Endometrial microvascular endothelial cells (primary cell): ENCODE results near the gene TSPAN10. TPM values are rescaled to one million over a fixed set of nuclear protein-coding genes. Genes with fewer than 3 reads are reported as not detected.
"Not testable (repeated sequence)": the region's sequence is repeated elsewhere in the genome, so short reads cannot be mapped to it uniquely, and the experiment has no call there.

Source experiments
- in situ Hi-C: cut with HindIII; loops from 2 replicates; pipeline ENCODE4 v1.10.0; 2017; ENCODE audit warnings: low sequenced_read_pairs, low pct_unique_long_range_greater_than_20kb; ENCODE audit errors: inconsistent ontology term
- total RNA-seq: library from RNA; depleted of rRNA; stranded (reverse); fragments of >200 nt; gene quantifications from one replicate; pipeline ENCODE4 v1.2.3, GENCODE V29; 2015; ENCODE audit errors: inconsistent ontology term

Gene TSPAN10
- not detected for total RNA-seq

DNA sequence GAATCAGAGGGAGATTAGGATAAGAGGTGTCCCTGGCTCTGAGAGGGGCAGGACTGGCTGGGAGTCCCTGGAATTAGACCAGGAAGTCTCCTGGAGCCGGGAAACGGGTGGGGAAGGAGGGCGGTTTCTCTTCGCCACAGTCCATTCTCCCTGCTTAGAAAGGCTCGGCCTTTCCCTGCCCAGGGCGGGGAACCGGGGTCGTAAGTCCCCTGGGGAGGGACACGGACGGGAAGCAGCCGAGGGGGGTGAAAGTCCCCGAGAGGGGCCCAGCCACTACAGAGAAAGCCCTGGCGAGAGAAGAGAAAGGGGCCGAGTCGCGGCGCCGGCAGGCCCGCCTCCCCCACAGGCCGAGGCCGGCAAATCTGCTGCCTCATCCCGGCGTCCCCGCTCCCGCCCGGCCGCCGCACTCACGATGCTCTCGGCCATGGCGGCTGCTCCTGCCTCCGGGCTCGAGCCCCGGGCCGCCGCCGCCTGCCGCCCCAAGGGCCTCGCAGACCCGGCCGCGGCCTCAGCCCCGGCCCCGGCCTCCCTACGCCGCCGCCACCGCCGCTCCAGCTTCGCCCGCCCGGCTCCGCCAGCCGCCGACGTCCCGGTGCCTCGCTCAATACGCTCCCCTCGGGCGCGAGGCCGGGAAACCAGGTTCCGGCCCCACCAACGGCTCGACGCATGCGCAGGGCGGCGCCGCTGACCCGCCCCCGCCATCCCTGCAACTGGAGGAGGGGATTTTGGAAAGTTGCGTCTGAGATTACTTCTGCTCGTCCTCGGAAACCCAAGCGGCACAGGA lies at the start of gene TSPAN10, which contains the start of gene NPLOC4:
Gene TSPAN10 (plus strand): TSS at position 692 of the 784 bp plus-strand sequence. CDS start 5,217 bp downstream, outside the sequence.
Gene NPLOC4 (minus strand): TSS at position 608 of the 784 bp plus-strand sequence. CDS start 182 bp downstream, at position 426.
- in situ Hi-C loops, result no loop called here

DNA sequence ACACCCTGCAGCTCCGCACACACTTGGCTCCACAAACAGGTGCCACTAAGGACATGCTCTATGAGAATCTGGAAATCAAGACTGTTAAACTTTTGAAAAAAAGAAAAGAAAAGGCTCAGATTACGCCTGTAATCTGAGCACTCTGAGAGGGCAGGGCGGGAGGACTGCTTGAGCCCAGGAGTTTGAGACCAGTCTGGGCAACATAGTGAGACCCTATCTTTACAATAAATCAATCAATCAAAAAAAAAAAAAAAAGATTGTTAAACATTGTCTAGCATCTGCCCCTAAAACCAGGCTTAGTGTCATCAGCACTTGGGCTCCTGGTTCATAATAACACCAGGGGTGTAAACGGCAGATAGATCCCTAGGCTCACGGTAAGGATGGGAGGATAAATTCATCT lies 47.4 kb upstream of the TSPAN10 start:
- in situ Hi-C loops, result no loop called here

DNA sequence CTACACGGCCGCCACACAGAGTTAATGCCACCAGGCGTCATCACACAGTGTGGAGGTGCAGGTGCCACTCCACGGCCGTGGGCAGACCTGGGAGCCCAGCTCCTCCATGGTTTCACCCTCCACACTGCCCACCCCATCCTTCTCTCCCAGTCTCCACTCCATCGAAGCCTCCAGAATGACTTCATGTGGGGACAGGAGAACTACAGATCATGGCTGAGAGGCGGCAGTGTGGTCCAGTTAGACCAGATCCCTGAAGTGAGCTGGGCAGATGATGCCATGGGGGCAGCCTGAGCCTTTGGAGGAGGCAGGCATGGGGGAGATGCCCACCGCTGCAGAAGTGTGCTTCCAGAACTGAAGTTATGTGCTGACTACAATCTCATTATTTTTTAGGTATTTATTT lies 46.9 kb upstream of the TSPAN10 start:
- in situ Hi-C loops, result no loop called here

DNA sequence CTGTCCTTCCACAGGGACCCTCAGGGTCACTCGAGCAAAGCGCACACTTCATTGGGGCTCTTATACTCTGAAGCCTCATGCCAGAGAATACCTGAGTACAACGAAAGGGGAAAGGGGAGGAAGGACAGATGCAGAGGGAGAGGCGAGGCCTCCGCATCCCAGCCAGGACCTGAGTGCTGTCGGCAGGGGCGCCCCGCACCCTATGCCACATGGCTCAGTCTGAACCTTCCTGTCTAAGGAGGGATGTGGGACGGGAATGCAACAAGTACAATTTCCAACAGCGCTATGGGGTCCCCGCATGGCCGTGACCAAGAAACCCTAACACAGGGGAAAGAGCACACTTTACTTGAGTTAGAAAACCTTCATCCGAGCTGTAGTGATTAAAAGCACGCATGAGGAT lies 45.0 kb upstream of the TSPAN10 start:
- in situ Hi-C loops, result no loop called here

DNA sequence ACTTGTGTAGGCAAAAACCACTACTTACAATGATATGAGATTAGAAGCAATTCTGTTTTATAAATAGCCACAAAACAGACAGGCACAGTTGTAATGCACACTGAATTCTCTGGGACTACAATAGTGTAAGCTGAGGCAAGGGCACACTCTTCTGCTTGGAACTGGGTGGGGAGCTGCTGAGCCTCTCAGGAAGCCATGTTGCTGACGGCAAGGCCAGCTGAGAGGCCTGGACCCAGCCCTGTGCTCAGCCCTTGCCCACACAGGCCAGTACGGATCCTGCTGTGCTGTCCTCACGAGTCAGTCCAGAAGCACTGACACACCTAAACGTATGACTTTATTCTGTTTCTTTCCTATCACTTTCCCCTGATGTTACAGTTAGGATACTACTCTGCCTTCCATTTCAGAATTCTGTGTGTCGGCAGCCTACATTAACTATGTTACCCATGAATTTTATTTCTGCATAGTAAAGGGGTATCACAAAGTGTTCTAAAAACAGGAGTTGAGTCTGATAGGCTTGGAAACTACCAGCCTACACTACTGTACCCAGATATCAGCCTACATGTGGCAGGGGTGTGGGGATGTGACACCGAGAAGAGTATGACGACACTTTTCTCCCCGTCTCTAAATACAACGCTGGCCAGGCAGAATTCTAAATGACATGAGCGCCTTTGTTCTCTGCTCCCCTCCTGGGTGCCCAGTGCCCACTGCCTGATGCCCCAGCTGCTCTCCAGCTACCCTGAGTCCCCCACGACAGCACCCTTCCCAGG lies 43.7 kb upstream of the TSPAN10 start:
- in situ Hi-C loops, result no loop called here

DNA sequence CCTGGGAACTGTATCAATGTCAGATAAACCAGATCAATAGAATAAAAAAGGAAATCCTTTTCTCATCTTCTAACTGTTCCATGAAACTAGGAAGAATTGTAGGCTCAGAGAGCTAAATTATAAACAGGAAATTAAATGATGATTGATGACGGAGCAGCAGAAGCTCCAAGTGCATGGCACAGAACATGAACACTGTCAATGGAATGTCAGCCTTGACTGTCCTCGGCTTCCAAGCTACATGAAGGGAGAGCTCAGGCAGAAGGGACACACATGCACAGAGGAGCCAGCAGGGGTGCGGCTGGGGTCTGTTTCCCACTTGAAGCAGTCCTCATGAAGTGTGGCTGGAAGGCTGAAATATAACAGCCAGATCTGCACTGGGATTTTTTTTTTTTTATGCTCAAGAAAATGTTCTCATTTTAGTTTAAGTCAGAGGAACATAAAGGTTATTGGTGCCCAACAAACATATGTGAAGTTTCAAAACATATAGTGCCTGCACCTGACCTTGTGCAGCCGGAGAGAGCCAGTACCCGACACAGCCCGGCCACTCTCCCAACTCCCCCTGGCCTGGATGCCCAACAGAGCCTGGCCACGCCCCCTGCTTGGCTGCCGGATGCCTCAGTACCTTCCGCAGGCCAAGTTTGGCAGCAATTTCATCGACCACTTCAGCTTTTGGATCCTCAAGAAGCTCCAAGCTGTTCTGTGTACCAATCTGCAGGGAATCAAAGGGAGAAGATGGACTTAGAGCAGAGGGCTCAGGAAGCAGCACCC lies 37.1 kb upstream of the TSPAN10 start:
- in situ Hi-C loops, result no loop called here

DNA sequence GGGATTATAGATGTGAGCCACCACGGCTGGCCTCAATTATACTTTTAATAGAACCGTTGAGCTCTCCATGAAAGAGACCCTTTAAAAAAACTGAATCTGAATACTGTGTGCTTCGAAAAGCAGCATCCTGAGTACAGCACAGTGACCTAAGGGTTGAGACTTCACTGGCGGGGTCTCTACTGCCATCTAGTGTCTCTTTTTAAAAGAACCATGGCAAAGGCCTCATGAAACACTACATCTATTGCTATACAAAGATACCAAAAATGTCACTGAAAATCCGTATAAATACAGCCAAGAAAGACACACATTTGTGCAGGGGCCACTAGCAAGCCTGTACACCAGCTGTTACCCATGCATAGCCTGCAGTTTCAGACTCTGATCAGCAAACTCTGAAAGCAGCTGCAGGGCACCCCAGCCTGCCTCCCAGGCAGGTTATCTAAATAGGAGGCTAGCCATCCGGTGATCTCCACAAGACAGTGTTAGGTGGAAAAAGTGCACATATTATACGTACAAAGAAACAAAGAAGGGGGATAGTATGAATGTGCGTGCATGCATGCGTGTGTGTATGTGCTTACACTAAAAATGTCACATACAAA lies 35.4 kb upstream of the TSPAN10 start:
- in situ Hi-C loops, result no loop called here

DNA sequence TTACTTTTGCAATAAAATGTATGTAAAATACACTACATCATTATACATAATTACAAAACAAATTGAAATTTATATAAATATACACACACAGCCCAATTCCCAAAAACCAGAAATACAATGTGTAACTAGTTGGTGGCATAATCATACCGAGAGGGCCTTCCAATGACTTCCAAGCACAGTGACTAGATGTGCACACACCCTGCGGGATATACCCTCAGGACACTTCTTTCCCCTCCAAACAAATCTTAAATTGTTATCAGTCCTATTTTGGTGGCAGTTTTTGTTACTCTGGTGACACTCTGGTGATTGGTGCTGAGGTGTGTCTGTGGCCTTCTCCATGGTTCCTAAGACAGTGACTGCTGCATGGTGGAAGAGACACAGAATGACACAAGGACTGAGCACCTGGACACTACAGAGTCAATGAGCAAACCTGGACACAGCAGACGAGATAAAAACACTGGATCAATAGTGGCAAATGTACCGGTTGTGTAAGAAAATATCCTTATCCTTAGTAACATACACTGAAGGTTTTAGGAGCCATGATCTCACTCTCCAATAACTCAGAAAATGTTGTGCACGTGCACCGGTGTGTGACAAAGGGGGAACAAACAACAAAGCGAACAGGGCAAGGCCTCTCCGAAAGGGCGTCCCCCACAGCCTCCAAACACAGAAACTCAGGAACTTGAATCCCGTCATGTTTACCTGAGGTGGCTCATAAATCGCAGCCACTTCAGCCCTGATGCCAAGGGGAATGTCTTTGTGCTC lies 33.0 kb upstream of the TSPAN10 start:
- in situ Hi-C loops, result no loop called here

DNA sequence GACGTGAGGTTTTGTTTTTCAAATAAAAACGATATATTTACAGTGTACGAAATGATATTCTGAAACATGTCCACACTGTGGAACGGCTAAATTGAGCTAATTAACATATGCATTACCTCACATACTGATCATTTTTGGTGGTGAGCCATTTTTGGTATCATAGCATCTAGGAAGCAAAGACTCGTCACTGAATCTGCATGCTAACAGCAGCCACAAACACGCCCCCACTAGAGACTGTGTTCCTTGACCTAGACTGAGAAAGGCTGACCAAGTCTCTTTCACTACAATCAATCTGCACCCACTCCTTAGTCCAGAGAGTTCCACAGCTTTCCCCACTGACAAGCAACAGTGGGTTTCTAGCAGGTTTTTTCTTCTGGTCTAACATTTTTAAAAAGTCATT lies 29.6 kb upstream of the TSPAN10 start:
- in situ Hi-C loops, result no loop called here

DNA sequence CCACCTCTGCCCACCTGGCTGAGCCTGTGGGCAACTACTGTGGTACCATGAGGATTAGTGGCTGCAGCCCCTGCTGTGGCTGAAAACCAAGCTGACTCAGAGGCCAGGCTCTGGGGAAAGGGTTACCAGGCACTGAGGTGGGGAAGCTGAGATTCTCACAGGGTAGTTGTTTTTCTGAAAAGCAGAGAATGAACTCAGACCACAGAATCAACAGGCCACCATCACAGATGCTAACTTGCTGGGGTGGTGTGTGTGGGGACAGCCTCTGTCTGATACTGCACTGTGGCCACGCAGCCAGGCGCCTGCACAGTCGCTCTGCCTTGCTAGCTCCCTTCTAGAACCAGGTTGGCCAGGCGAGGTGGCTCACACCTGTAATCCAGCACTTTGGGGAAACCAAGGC lies 28.9 kb upstream of the TSPAN10 start:
- in situ Hi-C loops, result no loop called here

DNA sequence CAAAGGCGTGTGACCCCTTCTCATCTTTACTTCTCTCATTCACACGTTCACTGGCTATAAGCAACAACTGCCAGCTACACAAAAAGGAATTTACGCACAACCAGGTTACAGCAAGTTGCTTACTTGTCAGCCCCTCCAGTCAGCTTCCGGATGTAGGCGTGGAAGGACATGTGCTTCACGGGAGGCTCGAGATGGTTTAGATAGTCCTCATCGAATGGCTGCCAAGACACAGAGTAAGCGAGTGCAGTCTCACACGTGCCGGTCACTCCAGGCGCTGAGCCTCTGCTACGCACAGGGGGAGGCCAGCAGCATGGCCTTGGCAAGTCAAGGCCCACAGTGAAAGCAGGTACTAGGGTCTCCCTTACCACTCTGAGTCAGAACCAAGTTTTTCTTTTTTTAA lies 28.4 kb upstream of the TSPAN10 start:
- in situ Hi-C loops, result no loop called here

DNA sequence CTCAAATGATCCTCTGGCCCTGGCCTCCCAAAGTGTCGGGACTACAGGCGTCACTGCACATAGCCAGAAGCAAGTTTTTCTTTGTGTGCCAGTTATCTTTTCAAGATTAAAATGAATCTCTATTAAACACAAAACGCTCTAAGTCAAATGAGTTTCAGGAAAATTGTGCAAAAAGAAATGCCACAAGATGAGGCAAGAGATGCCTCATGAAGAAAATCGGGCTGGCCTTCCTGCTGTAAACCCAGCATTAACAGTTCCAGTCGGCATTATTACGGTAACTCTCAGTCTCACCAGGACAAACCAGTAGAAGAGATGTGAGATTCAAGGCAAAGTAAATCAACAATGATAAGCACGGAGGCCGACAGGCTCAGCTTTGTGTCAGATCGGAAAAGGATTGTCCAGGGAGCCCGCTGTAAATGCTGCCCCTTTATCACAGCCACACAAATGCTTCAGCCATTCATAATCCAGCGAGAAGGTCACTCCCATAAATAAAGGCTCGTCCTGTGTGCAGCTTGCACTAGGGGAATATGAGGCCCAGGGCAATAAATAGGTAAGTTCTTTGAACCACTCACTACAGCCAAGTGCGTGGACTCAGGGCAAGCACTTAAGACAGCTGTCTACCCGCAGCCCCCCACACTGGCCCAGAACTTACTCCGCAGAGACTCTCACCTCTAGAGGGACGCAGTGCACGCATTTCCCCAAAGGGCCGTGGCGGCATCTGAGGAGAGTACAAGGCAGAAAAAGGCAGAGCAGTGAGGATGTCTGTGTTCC lies 27.3 kb upstream of the TSPAN10 start:
- in situ Hi-C loops, result no loop called here

DNA sequence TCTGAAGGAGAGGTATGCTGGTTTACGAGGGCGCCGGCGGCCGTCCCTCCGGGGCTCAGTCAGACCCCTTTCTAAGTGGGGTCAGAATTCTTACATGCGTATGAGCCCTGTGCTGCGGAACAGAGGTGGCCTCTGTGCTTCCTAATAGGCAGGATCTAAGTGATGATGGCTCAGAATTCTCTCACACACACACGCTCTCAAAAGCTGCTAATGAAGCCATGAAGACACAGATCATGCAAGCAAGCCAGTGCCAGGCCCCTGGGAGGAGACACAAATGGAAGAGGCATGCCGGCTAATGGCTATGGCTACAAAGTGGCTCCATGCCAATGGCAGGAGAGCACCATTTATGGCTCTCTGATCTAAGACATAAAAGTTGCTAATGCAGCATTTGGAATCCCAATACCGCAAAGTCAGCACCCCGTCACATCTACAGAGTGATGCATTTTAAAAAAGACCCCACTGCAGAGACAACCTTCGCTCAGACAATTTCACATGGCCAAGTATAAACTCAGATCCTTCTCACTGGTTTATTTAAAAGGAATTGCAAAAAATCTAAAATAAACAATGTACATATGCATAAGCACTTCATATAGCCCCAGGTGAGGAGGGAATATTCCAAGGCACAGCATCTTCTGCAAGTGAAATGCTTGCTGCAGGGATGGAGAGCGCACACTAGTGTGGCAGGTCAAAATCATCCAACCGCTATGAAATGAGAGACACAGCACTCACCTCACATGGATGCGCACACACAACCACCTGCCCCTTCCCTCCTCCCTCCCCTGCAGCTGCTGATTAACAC lies 24.6 kb upstream of the TSPAN10 start:
- in situ Hi-C loops, result no loop called here

DNA sequence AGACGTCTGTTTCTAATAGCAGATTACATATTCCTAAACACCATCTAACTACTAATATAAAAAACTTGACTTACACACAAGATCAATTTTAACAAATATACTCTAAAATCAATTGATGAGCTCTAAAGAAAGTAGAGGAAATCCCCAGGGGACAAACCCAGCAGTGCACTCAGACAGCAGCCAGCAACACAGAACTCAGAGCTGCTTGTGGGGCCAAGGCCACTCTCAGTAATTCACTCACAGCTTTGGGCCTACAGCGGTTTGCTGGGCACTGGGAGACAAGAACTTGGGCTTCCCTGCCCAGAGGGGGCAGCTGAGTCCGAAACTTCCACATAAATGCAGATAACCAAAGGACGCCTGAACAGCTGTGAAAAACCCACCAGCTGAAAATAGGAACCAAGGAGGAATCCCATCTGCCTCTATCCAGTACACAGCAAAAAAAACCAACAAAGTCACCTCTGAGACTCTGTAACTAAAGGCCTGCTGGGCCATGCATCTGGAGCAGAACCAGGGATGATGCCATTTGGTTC lies 21.5 kb upstream of the TSPAN10 start:
- in situ Hi-C loops, result no loop called here

DNA sequence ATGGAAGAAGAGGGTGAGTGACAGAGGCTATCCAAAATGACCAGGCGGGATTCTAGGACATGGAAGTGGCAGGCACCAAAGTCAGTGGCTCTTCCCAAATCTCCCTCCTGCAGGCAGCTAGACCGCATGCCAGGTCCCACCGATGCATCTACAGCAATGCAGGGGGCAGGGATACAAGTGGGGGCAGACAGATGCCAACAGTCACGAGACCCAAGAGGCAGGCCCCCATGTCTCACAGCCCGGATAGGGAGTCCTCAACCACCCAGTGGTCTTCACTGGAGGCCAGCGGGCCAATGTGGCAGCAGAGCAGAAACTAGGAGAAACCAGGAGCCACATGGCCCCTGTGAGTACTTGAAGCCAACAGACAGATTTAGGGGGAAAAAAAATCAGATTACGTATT lies 20.1 kb upstream of the TSPAN10 start:
- in situ Hi-C loops, result no loop called here

DNA sequence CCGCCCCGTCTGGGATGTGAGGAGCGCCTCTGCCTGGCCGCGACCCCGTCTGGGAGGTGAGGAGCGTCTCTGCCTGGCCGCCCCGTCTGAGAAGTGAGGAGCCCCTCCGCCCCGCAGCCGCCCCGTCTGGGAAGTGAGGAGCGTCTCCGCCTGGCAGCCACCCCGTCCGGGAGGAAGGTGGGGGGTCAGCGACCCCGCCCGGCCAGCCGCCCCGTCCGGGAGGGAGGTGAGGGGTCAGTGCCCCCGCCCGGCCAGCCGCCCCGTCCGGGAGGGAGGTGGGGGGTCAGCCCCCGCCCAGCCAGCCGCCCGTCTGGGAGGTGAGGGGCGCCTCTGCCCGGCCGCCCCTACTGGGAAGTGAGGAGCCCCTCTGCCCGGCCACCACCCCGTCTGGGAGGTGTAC lies 18.7 kb upstream of the TSPAN10 start:
- in situ Hi-C loops, result not testable (repeated sequence)
